GM23338 (cell line): ENCODE results near the gene MFNG. TPM values are rescaled to one million over a fixed set of nuclear protein-coding genes. Genes with fewer than 3 reads are reported as not detected.
A peak's percentile ranks its signal among the peaks of the same experiment; 100 is the strongest.

Experiments
- ATAC-seq: fragments of 200-7000 bp; cut with Tn5 transposase; 3 replicates; pipeline ENCODE4 v1.9.1; 2020
- DNase-seq: peaks from one replicate; pipeline ENCODE4 v3.0.0-alpha.2; 2015; ENCODE audit warnings: low spot score
- H2AFZ ChIP-seq: fragments of 200-600 bp; sonication (generic); 2 replicates; pipeline ENCODE4 v1.8.0; 2016; ENCODE audit warnings: antibody characterized with exemption, mild to moderate bottlenecking, moderate library complexity
- H3F3A ChIP-seq: fragments of 200-600 bp; sonication (generic); replicated peaks from 2 replicates; pipeline ENCODE4 v1.8.0; 2017; ENCODE audit warnings: antibody characterized with exemption, mixed run types, low read depth
- H3K27ac ChIP-seq: fragments of 200-600 bp; sonication (generic); 2 replicates; pipeline ENCODE4 v1.6.1; 2016; ENCODE audit warnings: low read depth
- H3K27me3 ChIP-seq: fragments of 200-600 bp; sonication (generic); 2 replicates; pipeline ENCODE4 v1.8.0; 2016; ENCODE audit warnings: mild to moderate bottlenecking, mixed run types, moderate library complexity; ENCODE audit not compliant: insufficient read depth
- H3K36me3 ChIP-seq: fragments of 200-600 bp; sonication (generic); 2 replicates; pipeline ENCODE4 v1.8.0; 2016; ENCODE audit warnings: mild to moderate bottlenecking; ENCODE audit not compliant: insufficient read depth
- H3K4me1 ChIP-seq: fragments of 200-600 bp; sonication (generic); 2 replicates; pipeline ENCODE4 v1.8.0; 2016; ENCODE audit warnings: mild to moderate bottlenecking, moderate library complexity; ENCODE audit not compliant: insufficient read depth
- H3K4me2 ChIP-seq: fragments of 200-600 bp; sonication (generic); 2 replicates; pipeline ENCODE4 v1.7.1; 2017; ENCODE audit warnings: mixed run types
- H3K4me3 ChIP-seq: fragments of 200-600 bp; sonication (generic); 2 replicates; pipeline ENCODE4 v1.6.1; 2016; ENCODE audit warnings: mixed run types
- H3K79me2 ChIP-seq: fragments of 200-600 bp; sonication (generic); replicated peaks from 2 replicates; pipeline ENCODE4 v1.8.0; 2017; ENCODE audit warnings: mild to moderate bottlenecking; ENCODE audit not compliant: insufficient read depth
- H3K9me2 ChIP-seq: fragments of 200-600 bp; sonication (generic); 2 replicates; pipeline ENCODE4 v1.8.0; 2017; ENCODE audit not compliant: insufficient read depth
- H4K20me1 ChIP-seq: fragments of 200-600 bp; sonication (generic); replicated peaks from 2 replicates; pipeline ENCODE4 v1.8.0; 2017; ENCODE audit warnings: mild to moderate bottlenecking; ENCODE audit not compliant: insufficient read depth
- H3K27ac Mint-ChIP-seq: 2 replicates; pipeline ENCODE4 v1.8.0; 2020; ENCODE audit warnings: inconsistent platforms, mild to moderate bottlenecking, moderate library complexity, mixed read lengths
- H3K27me3 Mint-ChIP-seq: 3 replicates; pipeline ENCODE4 v1.8.0; 2022; ENCODE audit warnings: low read depth, mild to moderate bottlenecking, moderate library complexity, mixed read lengths, inconsistent platforms; ENCODE audit not compliant: insufficient read depth, poor library complexity
- H3K36me3 Mint-ChIP-seq: 3 replicates; pipeline ENCODE4 v1.8.0; 2021; ENCODE audit warnings: low read depth, mild to moderate bottlenecking, inconsistent platforms, moderate library complexity, mixed read lengths
- H3K4me1 Mint-ChIP-seq: 3 replicates; pipeline ENCODE4 v1.8.0; 2020; ENCODE audit warnings: mild to moderate bottlenecking, inconsistent platforms, mixed read lengths
- H3K4me3 Mint-ChIP-seq: 3 replicates; pipeline ENCODE4 v1.8.0; 2021; ENCODE audit warnings: moderate library complexity, mild to moderate bottlenecking, inconsistent platforms, mixed read lengths
- H3K9me3 Mint-ChIP-seq: 3 replicates; pipeline ENCODE4 v1.8.0; 2020; ENCODE audit warnings: moderate library complexity, mild to moderate bottlenecking, inconsistent platforms, mixed read lengths
- CREB1 ChIP-seq: fragments of 250-450 bp; sonication (Bioruptor Pico); IDR thresholded peaks from 2 replicates; pipeline ENCODE4 v1.5.0; 2020; ENCODE audit warnings: low read depth, mild to moderate bottlenecking, moderate library complexity
- CTCF ChIP-seq, 2 experiments: fragments of 200-600 bp in 1 of 2; sonication (generic) in 1 of 2; conservative IDR thresholded peaks; 2 replicates each; pipeline versions ENCODE4 v1.5.1 to v1.6.1; 2016 to 2017; ENCODE audit warnings: antibody characterized with exemption in 2 of 2, low read depth in 2 of 2, mild to moderate bottlenecking in 2 of 2, moderate library complexity in 1 of 2
- EZH2phosphoT487 ChIP-seq: fragments of 200-600 bp; sonication (generic); IDR thresholded peaks from one replicate; pipeline ENCODE4 v1.8.1; 2018; ENCODE audit warnings: antibody characterized with exemption; ENCODE audit not compliant: unreplicated experiment
- NANOG ChIP-seq: IDR thresholded peaks from 2 replicates; pipeline ENCODE4 v1.6.1; 2016; ENCODE audit warnings: antibody characterized with exemption, borderline replicate concordance
- POLR2AphosphoS5 ChIP-seq: IDR thresholded peaks from 2 replicates; pipeline ENCODE4 v1.6.1; 2016; ENCODE audit warnings: antibody characterized with exemption, low read depth
- REST ChIP-seq: IDR thresholded peaks from one replicate; pipeline ENCODE4 v1.6.1; 2018; ENCODE audit warnings: antibody characterized with exemption; ENCODE audit not compliant: unreplicated experiment
- ZNF114 ChIP-seq: fragments of 250-450 bp; sonication (Bioruptor Pico); IDR thresholded peaks from 2 replicates; pipeline ENCODE4 v1.5.0; 2020; ENCODE audit warnings: mild to moderate bottlenecking, moderate library complexity
- ZNF331 ChIP-seq: fragments of 250-450 bp; sonication (Bioruptor Pico); IDR thresholded peaks from 2 replicates; pipeline ENCODE4 v1.5.0; 2020; ENCODE audit warnings: low read depth, mild to moderate bottlenecking, moderate library complexity
- ZNF462 ChIP-seq: fragments of 250-450 bp; sonication (Bioruptor Pico); IDR thresholded peaks from 2 replicates; pipeline ENCODE4 v1.5.0; 2020; ENCODE audit warnings: mild to moderate bottlenecking, moderate library complexity
- polyA plus RNA-seq: library from polyadenylated mRNA; unstranded; fragments of >200 nt; fragmentation: Nextera tagmentation; extraction: Ambion mirVana; gene quantifications from 2 replicates; pipeline ENCODE4 v1.2.1, GENCODE V29; 2016
- total RNA-seq: library from RNA; depleted of rRNA; stranded (reverse); fragments of >200 nt; shearing (Covaris generic); gene quantifications from 2 replicates; pipeline ENCODE4 v1.2.3, GENCODE V29; 2014

MFNG gene
- total and polyA plus RNA-seq, 2 experiments from 2014 or later, result 1.4 to 1.9 TPM

GRCh38 chr22:37503183-37503683 is 17.0 kb upstream of the MFNG start (continued):
- TF ChIP-seq REST, result no peak

GRCh38 chr22:37502342-37503182 is 16.4 kb upstream of the MFNG start:
- H2AFZ ChIP-seq, result no peak overlapping the region
- no peaks in the 10 kb centered on the region for H3K9me3 Mint-ChIP-seq
- no peak overlapping the region for H3K4me3 Mint-ChIP-seq
- 0 out of 2 replicates have a peak overlapping the region, but pooled peaks have one; percentile 14 for H3K27ac ChIP-seq
- H3K27me3 Mint-ChIP-seq, result peaks cover 12% of the 10 kb centered on the region
- no peaks in the 10 kb centered on the region for H4K20me1 ChIP-seq
- H3K27ac Mint-ChIP-seq, result no peak overlapping the region; the same call in 1 of the 2 replicates
- no peak overlapping the region for H3K4me2 ChIP-seq
- 0 out of 2 replicates have a peak, but pooled peaks cover 4% of the 10 kb centered on the region for H3F3A ChIP-seq
- peaks cover 38% of the 10 kb centered on the region for H3K4me1 Mint-ChIP-seq
- H3K36me3 Mint-ChIP-seq, result peaks cover 5% of the 10 kb centered on the region; the same call in 2 of the 3 replicates
- peaks cover 9% of the 10 kb centered on the region; the same call in 1 of the 2 replicates for H3K4me1 ChIP-seq
- ATAC-seq (no peak), DNase-seq (no peak)
- no peaks in the 10 kb centered on the region for H3K79me2 ChIP-seq
- no peaks in the 10 kb centered on the region for H3K27me3 ChIP-seq
- no peak overlapping the region for H3K4me3 ChIP-seq
- no peaks in the 10 kb centered on the region for H3K36me3 ChIP-seq
- no peaks in the 10 kb centered on the region for H3K9me2 ChIP-seq
- TF ChIP-seq CREB1 (CRISPR knock-in tag) (no peak), EZH2phosphoT487 (no peak), NANOG (no peak), CTCF (conservative IDR thresholded peaks at IDR 0.05; ENCODE audit: low read depth in 2 of 2) (no peak), ZNF114 (no peak), ZNF462 (CRISPR knock-in tag) (no peak), POLR2AphosphoS5 (no peak), ZNF331 (CRISPR knock-in tag) (no peak)
